ENCODE results near the gene NAALADL2.

Gene NAALADL2

GRCh38 chr3:175479800-175480199 is 620.7 kb downstream of the NAALADL2 start:
- Histone ChIP-seq H3K27ac (ENCODE audit: low read length) (no peak overlapping the region), H3K4me1 (ENCODE audit: control insufficient read depth, low read depth, low read length) (no peaks in the 10 kb centered on the region)

DNA sequence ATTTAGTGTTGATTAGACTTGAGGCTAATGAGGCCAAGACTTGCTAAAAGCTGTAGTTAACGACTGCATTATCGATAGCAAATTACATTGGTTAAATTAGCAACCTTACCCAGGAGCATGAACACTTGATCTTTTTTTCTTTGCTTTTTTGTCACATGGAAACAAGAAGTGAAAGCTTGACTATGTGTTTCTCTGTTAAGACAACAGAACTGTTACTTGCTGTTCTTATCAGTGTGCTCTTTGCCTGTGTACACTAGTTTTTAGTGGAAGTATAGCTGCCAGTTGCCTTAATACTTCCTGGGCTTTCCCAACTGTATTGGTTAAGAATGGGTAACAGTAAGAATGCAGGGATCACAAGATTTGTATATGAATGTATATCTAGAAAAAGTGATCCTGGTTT is 625.5 kb downstream of the NAALADL2 start:
- Histone ChIP-seq H3K4me1 (ENCODE audit: control insufficient read depth, low read depth, low read length) (no peaks in the 10 kb centered on the region), H3K9me3 (ENCODE audit: control insufficient read depth, low read depth, low read length) (no peaks in the 10 kb centered on the region), H3K4me3 (ENCODE audit: low read length) (no peak overlapping the region), H3K9ac (ENCODE audit: low read length) (no peak overlapping the region), H3K36me3 (ENCODE audit: control insufficient read depth, low read depth, low read length) (no peaks in the 10 kb centered on the region), H3K27me3 (ENCODE audit: control insufficient read depth, insufficient read depth, low read length) (no peaks in the 10 kb centered on the region), H3K27ac (ENCODE audit: low read length) (no peak overlapping the region)

More at GRCh38 chr3:175479800-175480199, 620.7 kb downstream of the NAALADL2 start:
- Histone ChIP-seq H3K4me3 (ENCODE audit: low read length) (no peak overlapping the region), H3K9me3 (ENCODE audit: control insufficient read depth, low read depth, low read length) (no peaks in the 10 kb centered on the region), H3K27me3 (ENCODE audit: control insufficient read depth, insufficient read depth, low read length) (no peaks in the 10 kb centered on the region), H3K36me3 (ENCODE audit: control insufficient read depth, low read depth, low read length) (no peaks in the 10 kb centered on the region), H3K9ac (ENCODE audit: low read length) (no peak overlapping the region)

DNA sequence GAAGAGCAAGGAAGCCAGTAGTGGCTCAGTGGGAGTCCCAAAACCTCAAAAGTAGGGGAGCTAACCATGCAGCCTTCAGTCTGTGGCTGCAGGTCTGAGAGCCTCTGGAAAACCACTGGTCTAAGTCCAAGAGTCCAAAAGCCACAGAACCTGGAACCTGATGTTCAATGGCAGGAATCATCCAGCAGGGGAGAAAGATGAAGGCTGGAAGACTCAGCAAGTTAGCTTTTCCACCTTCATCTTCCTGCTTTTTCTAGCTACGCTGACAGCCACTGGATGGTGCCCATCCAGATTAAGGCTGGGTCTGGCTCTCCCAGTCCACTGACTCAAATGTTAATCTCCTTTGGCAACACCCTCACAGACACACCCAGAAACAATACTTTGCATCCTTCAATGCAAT is 626.3 kb downstream of the NAALADL2 start:
- no peak overlapping the region for H3K4me3 ChIP-seq (ENCODE audit: low read length)

GRCh38 chr3:175486255-175486654 is 627.1 kb downstream of the NAALADL2 start:
- Histone ChIP-seq H3K4me3 (ENCODE audit: low read length) (no peak overlapping the region), H3K9me3 (ENCODE audit: control insufficient read depth, low read depth, low read length) (no peaks in the 10 kb centered on the region), H3K27me3 (ENCODE audit: control insufficient read depth, insufficient read depth, low read length) (no peaks in the 10 kb centered on the region), H3K9ac (ENCODE audit: low read length) (no peak overlapping the region), H3K27ac (ENCODE audit: low read length) (no peak overlapping the region), H3K36me3 (ENCODE audit: control insufficient read depth, low read depth, low read length) (no peaks in the 10 kb centered on the region), H3K4me1 (ENCODE audit: control insufficient read depth, low read depth, low read length) (no peaks in the 10 kb centered on the region)

More for the DNA sequence above, 626.3 kb downstream of the NAALADL2 start:
- H3K36me3 ChIP-seq (ENCODE audit: control insufficient read depth, low read depth, low read length), result no peaks in the 10 kb centered on the region
- no peaks in the 10 kb centered on the region for H3K27me3 ChIP-seq (ENCODE audit: control insufficient read depth, insufficient read depth, low read length)
- no peaks in the 10 kb centered on the region for H3K9me3 ChIP-seq (ENCODE audit: control insufficient read depth, low read depth, low read length)
- H3K9ac ChIP-seq (ENCODE audit: low read length), result no peak overlapping the region
- H3K4me1 ChIP-seq (ENCODE audit: control insufficient read depth, low read depth, low read length), result no peaks in the 10 kb centered on the region
- no peak overlapping the region for H3K27ac ChIP-seq (ENCODE audit: low read length)

- no peaks in the 10 kb centered on the region for H3K36me3 ChIP-seq (ENCODE audit: control insufficient read depth, low read depth, low read length)
- H3K9me3 ChIP-seq (ENCODE audit: control insufficient read depth, low read depth, low read length), result no peaks in the 10 kb centered on the region
- H3K4me1 ChIP-seq (ENCODE audit: control insufficient read depth, low read depth, low read length), result no peaks in the 10 kb centered on the region
- H3K4me3 ChIP-seq (ENCODE audit: low read length), result no peak overlapping the region
- no peaks in the 10 kb centered on the region for H3K27me3 ChIP-seq (ENCODE audit: control insufficient read depth, insufficient read depth, low read length)
- no peak overlapping the region for H3K9ac ChIP-seq (ENCODE audit: low read length)
- H3K27ac ChIP-seq (ENCODE audit: low read length), result no peak overlapping the region
Observed at GRCh38 chr3:175489406-175489805, 630.3 kb downstream of the NAALADL2 start.

- Histone ChIP-seq H3K36me3 (ENCODE audit: control insufficient read depth, low read depth, low read length) (no peaks in the 10 kb centered on the region), H3K27ac (ENCODE audit: low read length) (no peak overlapping the region), H3K9ac (ENCODE audit: low read length) (no peak overlapping the region), H3K9me3 (ENCODE audit: control insufficient read depth, low read depth, low read length) (no peaks in the 10 kb centered on the region), H3K4me3 (ENCODE audit: low read length) (no peak overlapping the region), H3K27me3 (ENCODE audit: control insufficient read depth, insufficient read depth, low read length) (no peaks in the 10 kb centered on the region), H3K4me1 (ENCODE audit: control insufficient read depth, low read depth, low read length) (no peaks in the 10 kb centered on the region)
Observed at GRCh38 chr3:175493301-175493700, 634.2 kb downstream of the NAALADL2 start.

- no peaks in the 10 kb centered on the region for H3K9me3 ChIP-seq (ENCODE audit: control insufficient read depth, low read depth, low read length)
- no peaks in the 10 kb centered on the region for H3K4me1 ChIP-seq (ENCODE audit: control insufficient read depth, low read depth, low read length)
- H3K36me3 ChIP-seq (ENCODE audit: control insufficient read depth, low read depth, low read length), result no peaks in the 10 kb centered on the region
- no peak overlapping the region for H3K4me3 ChIP-seq (ENCODE audit: low read length)
- H3K9ac ChIP-seq (ENCODE audit: low read length), result no peak overlapping the region
- no peaks in the 10 kb centered on the region for H3K27me3 ChIP-seq (ENCODE audit: control insufficient read depth, insufficient read depth, low read length)
- no peak overlapping the region for H3K27ac ChIP-seq (ENCODE audit: low read length)
Observed at GRCh38 chr3:175495331-175495730, 636.2 kb downstream of the NAALADL2 start.

DNA sequence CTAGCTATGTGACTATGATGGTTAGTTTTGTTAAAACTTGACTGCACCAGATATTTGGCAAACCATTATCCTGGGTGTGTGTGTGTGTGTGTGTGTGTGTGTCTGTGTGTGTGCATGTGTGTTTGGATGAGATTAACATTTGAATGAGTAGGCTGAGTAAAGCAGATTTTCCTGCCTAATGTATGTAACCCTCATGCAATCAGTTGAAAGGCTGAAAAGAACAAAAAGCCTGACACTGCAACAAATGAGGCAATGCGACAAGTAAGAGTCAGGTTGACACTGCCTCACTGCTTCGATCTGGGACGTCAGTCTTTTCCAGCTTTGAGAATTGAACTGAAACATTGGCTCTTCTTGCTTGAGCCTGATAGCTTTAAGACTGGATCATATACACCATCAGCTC is 643.0 kb downstream of the NAALADL2 start:
- no peaks in the 10 kb centered on the region for H3K36me3 ChIP-seq (ENCODE audit: control insufficient read depth, low read depth, low read length)
- no peak overlapping the region for H3K9ac ChIP-seq (ENCODE audit: low read length)
- H3K27me3 ChIP-seq (ENCODE audit: control insufficient read depth, insufficient read depth, low read length), result no peaks in the 10 kb centered on the region
- no peaks in the 10 kb centered on the region for H3K9me3 ChIP-seq (ENCODE audit: control insufficient read depth, low read depth, low read length)
- H3K27ac ChIP-seq (ENCODE audit: low read length), result no peak overlapping the region
- no peak overlapping the region for H3K4me3 ChIP-seq (ENCODE audit: low read length)
- no peaks in the 10 kb centered on the region for H3K4me1 ChIP-seq (ENCODE audit: control insufficient read depth, low read depth, low read length)

- no peak overlapping the region for H3K27ac ChIP-seq (ENCODE audit: low read length)
- H3K4me1 ChIP-seq (ENCODE audit: control insufficient read depth, low read depth, low read length), result peaks cover 4% of the 10 kb centered on the region
- no peak overlapping the region for H3K9ac ChIP-seq (ENCODE audit: low read length)
- H3K36me3 ChIP-seq (ENCODE audit: control insufficient read depth, low read depth, low read length), result no peaks in the 10 kb centered on the region
- H3K9me3 ChIP-seq (ENCODE audit: control insufficient read depth, low read depth, low read length), result no peaks in the 10 kb centered on the region
- H3K4me3 ChIP-seq (ENCODE audit: low read length), result no peak overlapping the region
- no peaks in the 10 kb centered on the region for H3K27me3 ChIP-seq (ENCODE audit: control insufficient read depth, insufficient read depth, low read length)
Observed at GRCh38 chr3:175511219-175511785, 652.2 kb downstream of the NAALADL2 start.

DNA sequence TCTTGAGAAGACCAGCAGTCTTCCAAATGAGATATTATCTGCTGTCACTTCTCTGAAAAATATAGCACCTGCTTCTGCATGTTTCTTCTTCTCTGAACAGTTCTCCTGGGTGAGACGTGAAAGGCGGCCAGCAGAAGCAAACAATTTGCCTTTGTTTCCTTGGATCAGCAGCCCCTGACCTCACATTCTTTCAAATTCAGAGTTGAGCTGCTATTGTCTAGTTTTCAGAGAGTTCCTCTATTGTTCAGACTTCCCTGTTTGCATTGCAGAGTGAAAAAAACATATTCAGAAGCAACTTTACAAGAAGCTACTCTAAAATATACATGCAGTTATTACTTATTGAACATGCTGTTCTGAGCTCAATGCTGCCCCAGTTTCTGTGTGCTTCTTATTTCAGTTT is 653.6 kb downstream of the NAALADL2 start:
- Histone ChIP-seq H3K4me3 (ENCODE audit: low read length) (no peak overlapping the region), H3K36me3 (ENCODE audit: control insufficient read depth, low read depth, low read length) (no peaks in the 10 kb centered on the region), H3K27me3 (ENCODE audit: control insufficient read depth, insufficient read depth, low read length) (no peaks in the 10 kb centered on the region), H3K4me1 (ENCODE audit: control insufficient read depth, low read depth, low read length) (peaks cover 4% of the 10 kb centered on the region), H3K9ac (ENCODE audit: low read length) (no peak overlapping the region), H3K27ac (ENCODE audit: low read length) (no peak overlapping the region), H3K9me3 (ENCODE audit: control insufficient read depth, low read depth, low read length) (no peaks in the 10 kb centered on the region)

GRCh38 chr3:175518459-175518858 is 659.3 kb downstream of the NAALADL2 start:
- no peak overlapping the region for H3K4me3 ChIP-seq (ENCODE audit: low read length)
- H3K27me3 ChIP-seq (ENCODE audit: control insufficient read depth, insufficient read depth, low read length), result no peaks in the 10 kb centered on the region
- H3K27ac ChIP-seq (ENCODE audit: low read length), result no peak overlapping the region
- no peak overlapping the region for H3K9ac ChIP-seq (ENCODE audit: low read length)
- H3K9me3 ChIP-seq (ENCODE audit: control insufficient read depth, low read depth, low read length), result no peaks in the 10 kb centered on the region
- H3K36me3 ChIP-seq (ENCODE audit: control insufficient read depth, low read depth, low read length), result no peaks in the 10 kb centered on the region
- no peaks in the 10 kb centered on the region for H3K4me1 ChIP-seq (ENCODE audit: control insufficient read depth, low read depth, low read length)

DNA sequence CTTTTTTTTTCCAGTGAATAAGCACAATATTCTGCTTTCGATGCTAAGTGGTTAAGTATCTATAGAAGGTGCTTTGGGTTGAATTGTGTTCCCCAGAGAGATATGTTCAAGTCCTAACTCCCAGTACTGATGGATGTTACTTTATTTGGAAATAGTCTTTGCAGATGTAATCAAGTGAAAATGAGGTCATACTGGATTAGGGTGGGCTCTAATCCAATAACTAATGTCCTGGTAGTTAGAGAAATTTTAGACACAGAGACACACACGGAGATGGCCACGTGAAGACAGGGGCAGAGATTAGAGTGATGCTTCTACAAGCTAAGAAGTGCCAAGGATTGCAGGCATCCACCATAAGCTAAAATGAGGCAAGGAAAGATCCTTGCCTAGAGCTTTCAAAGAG is 662.3 kb downstream of the NAALADL2 start:
- no peaks in the 10 kb centered on the region for H3K27me3 ChIP-seq (ENCODE audit: control insufficient read depth, insufficient read depth, low read length)
- no peak overlapping the region for H3K4me3 ChIP-seq (ENCODE audit: low read length)
- H3K36me3 ChIP-seq (ENCODE audit: control insufficient read depth, low read depth, low read length), result no peaks in the 10 kb centered on the region
- H3K4me1 ChIP-seq (ENCODE audit: control insufficient read depth, low read depth, low read length), result peaks cover 7% of the 10 kb centered on the region
- no peak overlapping the region for H3K27ac ChIP-seq (ENCODE audit: low read length)
- no peaks in the 10 kb centered on the region for H3K9me3 ChIP-seq (ENCODE audit: control insufficient read depth, low read depth, low read length)
- no peak overlapping the region for H3K9ac ChIP-seq (ENCODE audit: low read length)

Data from iPS-18a (cell line).